A204.1 (cell line): ENCODE data around the gene MUCL3.
"Not testable (repeated sequence)": the region's sequence is repeated elsewhere in the genome, so short reads cannot be mapped to it uniquely, and the experiment has no call there.

Experiments used
- FAIRE-seq: peaks from 2 replicates; lab custom pipeline; 2012; peaks lifted over from hg19 to GRCh38; lab: Jason Lieb, UNC

MUCL3 gene, protein sequence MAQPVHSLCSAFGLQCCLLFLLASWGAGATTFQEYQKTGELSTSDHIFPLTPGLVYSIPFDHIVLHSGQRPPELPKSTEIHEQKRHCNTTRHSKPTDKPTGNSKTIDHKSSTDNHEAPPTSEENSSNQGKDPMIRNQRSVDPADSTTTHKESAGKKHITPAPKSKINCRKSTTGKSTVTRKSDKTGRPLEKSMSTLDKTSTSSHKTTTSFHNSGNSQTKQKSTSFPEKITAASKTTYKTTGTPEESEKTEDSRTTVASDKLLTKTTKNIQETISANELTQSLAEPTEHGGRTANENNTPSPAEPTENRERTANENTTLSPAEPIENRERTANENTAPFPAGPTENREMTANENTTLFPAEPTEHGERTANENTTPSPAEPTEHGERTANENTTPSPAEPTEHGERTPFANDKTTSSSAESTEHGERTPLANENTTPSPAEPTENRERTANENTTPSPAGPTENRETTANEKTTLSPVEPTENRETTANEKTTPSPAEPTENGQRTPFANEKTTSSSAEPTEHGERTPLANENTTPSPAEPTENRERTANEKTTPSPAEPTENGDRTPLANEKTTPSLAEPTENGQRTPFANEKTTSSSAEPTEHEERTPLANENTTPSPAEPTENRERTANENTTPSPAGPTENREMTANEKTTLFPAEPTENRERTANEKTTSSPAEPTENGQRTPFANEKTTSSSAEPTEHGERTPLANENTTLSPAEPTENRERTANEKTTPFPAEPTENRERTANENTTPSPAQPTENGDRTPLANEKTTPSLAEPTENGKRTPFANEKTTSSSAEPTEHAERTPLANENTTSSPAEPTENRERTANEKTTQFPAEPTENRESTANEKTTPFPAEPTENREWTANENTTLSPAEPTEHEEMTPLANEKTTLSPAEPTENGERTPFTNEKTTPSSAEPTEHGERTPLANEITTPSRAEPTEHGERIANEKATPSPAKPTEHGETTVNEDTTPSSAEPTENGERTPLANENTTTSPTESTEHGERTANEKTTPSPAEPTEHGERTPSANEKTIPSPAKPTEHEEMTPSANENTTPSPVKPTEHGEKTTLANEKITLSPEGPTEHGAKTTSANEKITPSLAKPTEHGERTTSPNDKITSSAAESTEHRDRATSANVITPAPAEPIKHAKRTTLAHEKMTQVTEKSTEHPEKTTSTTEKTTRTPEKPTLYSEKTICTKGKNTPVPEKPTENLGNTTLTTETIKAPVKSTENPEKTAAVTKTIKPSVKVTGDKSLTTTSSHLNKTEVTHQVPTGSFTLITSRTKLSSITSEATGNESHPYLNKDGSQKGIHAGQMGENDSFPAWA (N-terminal part only)

DNA sequence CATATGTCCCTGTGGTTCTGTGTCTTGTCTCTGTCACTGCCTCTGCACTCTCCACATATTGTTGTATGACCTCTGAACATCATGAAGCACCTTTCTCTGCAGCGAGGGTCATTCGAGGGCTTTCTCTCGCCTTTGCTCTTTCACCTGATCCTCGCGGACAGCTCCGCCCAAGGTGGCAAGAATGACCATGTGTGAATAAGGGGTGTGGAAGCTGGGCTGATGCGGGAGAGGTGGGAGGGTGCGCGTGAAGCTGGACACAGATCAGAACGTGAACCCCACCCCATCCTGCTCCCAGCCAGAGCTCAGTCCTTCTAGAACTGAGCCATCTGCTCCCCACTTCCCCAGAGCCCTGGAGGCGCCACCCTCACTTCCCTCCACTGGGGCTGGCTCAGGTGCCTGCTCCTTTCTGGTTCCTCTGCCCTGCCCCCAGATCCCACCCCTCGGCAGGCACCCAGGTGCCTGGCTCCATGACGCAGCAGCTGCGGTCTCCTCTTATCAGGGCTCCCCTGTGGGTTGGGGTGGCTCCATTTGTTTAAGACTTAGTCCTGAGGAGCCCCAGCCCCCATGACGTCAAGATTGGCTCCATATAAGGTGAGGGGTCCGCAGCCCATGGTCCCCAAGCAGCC, at the start of gene MUCL3:
TSS of gene MUCL3 (plus strand) at position 613 of the 626 bp plus-strand sequence. CDS start 27 bp downstream, outside the sequence.
- no peak for FAIRE-seq

DNA sequence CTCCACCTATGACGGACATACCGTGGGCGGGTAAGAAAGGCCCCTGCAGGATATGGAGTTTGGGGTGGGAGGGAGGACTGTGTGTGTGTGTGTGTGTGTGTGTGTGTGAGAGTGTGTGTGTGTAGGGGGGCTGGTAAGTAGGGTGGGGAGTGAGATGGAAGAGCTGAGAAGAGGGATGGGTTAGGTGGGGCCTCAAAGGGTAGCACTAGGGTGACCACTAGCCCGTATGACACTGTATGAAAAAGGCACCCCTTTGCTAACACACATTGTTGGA, 49.4 kb upstream of the MUCL3 start:
- no peak for FAIRE-seq

DNA sequence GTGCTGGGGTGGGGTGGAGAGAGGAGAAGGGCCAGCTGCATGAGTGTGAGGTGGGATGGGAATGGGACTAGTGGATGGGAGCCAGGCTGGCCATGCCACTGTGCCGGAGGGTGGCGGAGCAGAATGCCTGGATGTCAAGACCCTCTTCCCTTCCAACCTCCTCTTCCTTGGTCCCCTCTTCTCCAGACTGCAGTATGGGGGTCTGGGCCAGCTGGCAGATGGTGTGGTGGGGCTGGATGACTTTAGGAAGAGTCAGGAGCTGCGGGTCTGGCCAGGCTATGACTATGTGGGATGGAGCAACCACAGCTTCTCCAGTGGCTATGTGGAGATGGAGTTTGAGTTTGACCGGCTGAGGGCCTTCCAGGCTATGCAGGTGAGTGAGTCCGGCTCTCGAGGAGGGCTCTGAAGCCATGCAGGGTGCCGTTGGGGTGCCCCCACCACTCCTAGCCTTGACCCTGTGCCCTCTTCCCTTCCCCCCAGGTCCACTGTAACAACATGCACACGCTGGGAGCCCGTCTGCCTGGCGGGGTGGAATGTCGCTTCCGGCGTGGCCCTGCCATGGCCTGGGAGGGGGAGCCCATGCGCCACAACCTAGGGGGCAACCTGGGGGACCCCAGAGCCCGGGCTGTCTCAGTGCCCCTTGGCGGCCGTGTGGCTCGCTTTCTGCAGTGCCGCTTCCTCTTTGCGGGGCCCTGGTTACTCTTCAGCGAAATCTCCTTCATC, 48.8 kb upstream of the MUCL3 start:
- no peak for FAIRE-seq

DNA sequence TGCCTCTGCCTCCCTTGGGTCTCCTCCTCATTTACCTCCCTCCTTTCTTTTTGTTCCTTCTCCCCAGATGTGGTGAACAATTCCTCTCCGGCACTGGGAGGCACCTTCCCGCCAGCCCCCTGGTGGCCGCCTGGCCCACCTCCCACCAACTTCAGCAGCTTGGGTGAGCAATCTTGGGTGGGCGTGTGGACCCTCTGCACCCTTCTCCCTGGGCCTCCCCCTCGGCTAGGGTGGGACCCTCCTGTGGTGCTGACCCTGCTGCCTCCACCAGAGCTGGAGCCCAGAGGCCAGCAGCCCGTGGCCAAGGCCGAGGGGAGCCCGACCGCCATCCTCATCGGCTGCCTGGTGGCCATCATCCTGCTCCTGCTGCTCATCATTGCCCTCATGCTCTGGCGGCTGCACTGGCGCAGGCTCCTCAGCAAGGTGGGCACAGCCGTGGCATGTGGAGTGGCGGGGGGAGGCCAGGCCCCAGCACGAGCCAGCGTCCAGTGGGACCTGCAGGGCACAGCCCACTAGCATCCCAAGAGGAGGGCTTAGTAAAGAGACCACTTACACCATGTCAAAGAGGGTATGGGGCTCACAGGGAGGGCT, 47.7 kb upstream of the MUCL3 start:
- FAIRE-seq, result no peak

DNA sequence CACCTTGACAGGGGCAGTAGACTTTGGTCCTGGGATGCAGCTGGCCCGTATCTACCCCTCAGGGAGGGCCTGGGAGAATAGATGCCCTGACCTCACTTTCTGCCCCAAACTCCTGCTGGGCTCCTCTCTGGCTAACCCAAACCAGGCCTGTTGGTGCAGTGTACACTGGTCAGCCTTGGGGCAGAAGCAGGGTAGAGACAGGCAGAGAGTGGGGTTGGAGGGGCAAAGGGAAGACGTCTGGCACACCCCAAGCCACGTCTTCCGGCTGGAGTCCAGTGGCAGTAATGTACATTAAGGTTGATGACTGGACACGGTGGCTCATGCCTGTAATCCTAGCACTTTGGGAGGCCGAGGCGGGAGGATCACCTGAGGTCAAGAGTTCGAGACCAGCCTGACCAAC, 47.1 kb upstream of the MUCL3 start:
- no peak for FAIRE-seq

DNA sequence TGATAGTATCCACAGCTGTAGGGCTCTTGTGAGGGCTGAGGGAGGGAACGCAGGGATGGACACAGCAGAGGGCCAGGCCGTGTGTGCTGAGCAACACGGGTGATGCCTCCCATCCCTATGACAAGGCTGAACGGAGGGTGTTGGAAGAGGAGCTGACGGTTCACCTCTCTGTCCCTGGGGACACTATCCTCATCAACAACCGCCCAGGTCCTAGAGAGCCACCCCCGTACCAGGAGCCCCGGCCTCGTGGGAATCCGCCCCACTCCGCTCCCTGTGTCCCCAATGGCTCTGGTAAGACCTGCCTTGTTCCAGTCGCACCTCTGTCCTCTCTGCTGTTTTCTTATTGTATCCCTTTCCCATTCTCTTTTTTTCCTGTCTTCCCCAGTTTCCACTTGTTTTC, 46.4 kb upstream of the MUCL3 start:
- no peak for FAIRE-seq

DNA sequence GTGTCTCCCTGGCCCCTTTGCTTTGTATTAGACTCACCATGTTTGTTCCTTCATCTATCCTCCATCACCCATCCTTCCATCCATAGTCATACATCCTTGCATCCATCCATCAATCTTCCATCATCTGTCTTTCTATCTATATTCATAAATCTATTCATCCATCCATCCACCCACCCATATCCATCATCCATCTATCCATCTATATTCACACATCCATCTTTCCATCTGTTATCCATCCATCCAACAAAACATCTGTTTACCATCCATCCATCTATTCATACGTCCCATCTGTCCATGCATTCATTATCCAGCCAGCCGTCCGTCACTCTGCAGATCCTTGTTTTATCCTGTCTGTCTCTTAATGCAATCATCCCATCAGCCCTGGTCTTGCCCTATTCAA, 45.8 kb upstream of the MUCL3 start:
- FAIRE-seq, result no peak

DNA sequence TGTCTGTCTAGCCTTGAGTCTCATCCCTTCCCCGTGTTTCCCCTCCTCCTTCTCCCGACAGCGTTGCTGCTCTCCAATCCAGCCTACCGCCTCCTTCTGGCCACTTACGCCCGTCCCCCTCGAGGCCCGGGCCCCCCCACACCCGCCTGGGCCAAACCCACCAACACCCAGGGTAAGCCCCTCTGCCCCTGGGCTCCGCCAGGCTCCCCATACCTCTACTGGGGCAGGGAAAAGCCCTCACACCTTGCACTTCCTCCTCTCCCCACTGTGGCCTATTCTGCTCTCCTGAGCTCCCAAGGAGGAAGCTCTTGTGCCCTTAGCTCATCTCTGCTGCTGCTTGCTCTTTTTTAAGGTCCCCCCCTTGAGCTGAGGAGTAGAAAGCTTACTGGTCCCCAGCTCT, 45.4 kb upstream of the MUCL3 start:
- no peak for FAIRE-seq

DNA sequence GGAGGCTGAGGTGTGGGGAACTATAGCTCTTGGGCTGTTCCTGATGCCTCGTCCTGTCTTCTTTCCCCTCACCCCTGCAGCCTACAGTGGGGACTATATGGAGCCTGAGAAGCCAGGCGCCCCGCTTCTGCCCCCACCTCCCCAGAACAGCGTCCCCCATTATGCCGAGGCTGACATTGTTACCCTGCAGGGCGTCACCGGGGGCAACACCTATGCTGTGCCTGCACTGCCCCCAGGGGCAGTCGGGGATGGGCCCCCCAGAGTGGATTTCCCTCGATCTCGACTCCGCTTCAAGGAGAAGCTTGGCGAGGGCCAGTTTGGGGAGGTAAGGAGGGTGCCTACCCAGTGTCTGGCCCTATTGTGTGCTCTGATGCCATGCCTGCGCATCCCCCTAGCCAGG, 44.2 kb upstream of the MUCL3 start:
- no peak for FAIRE-seq

DNA sequence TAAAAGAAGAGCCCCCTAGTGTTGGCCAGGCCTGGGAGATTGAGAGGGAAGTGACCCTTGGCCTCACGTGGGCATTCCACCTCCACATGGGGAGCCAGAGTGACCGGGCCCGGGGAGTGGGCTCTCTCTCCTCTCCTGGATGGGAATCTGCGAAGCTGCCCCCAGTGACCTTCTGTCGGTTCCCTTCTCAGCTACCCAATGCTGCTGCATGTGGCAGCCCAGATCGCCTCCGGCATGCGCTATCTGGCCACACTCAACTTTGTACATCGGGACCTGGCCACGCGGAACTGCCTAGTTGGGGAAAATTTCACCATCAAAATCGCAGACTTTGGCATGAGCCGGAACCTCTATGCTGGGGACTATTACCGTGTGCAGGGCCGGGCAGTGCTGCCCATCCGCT, 42.9 kb upstream of the MUCL3 start:
- no peak for FAIRE-seq

DNA sequence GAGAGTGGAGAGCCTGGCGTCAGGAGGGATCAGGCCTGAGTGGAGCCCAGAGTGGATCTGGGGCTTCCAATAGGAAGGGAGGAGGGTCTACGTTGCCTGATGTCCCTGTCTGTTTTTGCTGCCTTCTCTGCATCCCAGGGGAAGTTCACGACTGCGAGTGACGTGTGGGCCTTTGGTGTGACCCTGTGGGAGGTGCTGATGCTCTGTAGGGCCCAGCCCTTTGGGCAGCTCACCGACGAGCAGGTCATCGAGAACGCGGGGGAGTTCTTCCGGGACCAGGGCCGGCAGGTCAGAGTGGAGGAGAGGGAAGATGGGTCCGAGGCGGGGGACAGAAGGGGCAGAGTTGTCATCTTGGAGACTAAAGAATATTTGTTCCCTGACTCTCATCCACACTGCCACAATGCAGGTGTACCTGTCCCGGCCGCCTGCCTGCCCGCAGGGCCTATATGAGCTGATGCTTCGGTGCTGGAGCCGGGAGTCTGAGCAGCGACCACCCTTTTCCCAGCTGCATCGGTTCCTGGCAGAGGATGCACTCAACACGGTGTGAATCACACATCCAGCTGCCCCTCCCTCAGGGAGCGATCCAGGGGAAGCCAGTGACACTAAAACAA, 41.9 kb upstream of the MUCL3 start:
- no peak for FAIRE-seq

DNA sequence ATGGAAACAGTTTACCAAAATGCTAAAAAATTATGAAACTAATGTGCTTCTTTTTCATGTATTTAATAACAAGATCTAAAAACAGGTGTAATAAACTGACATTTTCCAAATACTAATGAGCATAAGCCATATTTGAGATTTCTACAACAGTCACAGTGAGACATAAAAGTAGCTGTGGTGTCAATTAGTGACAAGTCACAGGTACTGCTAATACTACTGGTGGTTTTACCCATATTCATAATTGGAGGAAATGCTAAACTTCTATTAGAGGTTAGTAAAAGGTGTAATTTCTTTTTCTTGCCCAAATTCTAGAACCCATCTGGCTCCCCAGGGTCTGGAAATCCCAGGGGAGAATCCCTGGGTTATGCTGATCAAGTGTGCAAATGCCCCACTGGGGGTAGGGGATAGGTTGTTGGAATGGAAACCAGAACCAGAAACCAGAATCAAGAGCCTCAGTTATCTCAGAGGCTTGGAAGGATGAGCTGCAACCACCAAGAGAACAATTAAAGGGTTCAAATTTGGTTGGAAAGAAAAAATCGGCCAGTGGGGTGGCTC, 39.8 kb upstream of the MUCL3 start:
- no peak for FAIRE-seq

DNA sequence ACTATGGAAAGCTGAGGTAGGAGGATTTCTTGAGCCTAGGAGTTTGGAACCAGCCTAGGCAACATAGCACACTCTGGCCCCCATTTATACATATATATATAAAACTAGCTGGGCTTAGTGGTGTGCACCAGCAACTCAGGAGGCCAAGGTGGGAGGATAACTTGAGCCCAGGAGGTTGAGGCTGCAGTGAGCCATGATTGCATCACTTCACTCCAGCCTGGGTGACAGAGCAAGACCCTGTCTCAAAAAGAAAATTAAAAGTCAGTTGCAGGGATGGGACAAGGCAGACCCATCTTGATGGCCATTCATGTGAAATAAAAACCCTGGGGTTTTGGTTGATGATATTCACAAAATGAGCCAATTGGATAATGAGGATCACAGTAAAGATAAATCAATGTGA, 39.3 kb upstream of the MUCL3 start:
- FAIRE-seq, result no peak

DNA sequence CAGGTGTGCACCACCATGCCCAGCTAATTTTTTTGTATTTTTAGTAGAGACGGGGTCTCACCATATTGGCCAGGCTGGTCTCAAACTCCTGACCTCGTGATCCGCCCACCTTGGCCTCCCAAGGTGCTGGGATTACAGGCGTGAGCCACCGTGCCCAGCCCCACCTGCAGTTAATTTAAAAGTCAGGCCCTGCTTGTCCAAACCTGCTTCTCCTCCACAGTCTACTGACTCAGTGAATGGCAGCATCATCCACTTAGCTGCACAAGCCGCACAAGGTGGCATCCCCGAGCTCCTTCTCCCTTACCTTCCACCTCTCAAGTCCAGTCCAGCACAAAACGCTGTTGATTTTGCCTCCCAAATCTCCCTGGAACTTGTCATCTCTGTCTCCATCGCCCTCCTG, 38.6 kb upstream of the MUCL3 start:
- not testable (repeated sequence) for FAIRE-seq

DNA sequence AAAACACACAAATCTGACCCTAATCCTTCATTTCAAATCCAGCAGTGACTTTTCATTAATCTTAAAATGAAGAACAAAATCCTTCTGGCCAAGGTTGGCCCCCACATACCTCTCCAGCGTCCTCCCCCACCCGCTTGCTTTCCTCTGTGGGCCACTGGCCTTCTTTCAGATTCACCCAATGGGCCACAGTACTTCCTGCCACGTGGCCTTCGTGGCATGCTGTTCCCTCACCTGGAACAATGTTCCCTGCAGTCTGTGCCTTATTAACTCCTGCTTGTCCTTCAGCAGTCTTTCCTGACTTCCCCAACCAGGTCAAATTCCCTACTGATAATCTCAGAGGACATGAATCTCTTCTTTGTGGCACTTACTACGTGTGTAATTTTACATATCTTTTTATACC, 38.1 kb upstream of the MUCL3 start:
- FAIRE-seq, result no peak

DNA sequence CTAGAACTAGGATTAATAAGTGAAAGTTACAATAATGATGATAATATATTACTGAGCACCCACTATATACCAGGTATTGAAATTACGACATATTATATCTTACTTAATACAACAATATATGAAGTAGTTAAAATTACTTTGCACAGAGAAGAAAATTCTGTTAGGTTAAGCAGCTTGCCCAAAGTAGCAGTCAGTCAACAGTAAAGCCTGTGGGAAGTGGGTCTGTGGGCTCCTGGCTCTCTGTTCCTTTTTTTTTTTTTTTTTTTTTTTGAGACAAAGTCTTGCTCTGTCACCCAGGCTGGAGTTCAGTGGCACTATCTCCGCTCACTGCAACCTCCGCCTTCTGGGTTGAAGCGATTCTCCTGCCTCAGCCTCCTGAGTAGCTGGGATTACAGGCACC, 37.5 kb upstream of the MUCL3 start:
- FAIRE-seq, result no peak

DNA sequence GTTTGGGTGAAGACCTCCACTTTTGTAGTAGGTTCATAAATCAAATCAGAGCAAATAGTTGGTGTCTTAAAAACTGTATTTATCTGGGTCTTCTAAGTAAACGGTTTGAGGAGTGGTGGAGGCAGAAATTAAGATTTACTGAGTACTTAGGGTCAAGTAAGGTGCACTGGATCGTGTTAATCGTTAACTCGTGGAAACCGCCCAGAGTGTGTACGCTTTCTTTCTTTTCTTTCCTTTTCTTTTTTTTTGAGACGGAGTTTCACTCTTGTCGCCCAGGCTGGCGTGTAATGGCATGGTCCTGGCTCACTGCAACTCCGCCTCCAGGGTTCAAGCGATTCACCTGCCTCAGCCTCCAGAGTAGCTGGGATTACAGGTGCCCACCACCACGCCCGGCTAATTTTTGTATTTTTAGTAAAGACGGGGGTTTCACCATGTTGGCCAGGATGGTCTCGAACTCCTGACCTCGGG, 33.4 kb upstream of the MUCL3 start:
- FAIRE-seq, result not testable (repeated sequence)

DNA sequence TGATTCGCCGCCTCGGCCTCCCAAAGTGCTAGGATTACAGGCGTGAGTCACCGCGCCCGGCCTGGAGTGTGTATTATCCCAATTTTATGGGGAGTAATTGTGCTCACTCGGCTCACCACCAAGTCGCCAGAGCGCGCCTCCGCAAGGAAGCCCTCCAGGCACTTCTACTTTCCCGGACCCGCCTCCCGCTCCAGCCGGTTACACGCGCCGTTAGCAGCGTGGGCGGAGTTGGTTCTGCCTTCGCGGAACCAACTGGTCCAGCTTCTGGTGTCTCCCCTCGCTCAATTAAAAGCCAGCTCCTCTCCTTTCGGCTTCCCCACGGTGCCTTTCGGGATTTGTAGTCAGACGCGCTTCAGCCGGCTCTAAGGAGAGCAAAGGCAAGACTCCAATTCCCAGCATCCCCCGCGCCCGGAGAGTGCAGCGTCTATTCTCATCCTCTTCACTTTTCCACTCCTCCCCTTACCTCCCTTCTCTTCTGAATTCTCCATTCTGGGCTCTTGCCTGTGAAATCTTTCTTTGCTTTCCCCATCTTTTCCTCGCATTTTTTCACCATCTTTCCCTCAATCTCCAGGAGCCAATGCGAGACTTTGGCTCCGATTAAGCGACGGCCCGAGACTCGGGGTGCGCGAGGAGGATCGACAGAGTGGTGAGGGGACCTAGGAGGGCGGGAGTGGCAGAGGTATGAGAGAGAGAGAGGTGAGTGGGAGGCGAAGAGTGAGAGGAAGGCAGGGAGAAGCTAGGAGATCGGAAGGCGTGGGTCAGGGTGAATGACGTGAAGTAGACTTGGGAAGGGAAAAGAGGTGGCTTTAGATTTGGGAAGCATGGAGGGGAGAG, 32.8 kb upstream of the MUCL3 start, which contains the start of gene GTF2H4:
TSS of gene GTF2H4 (plus strand) at position 450 of the 834 bp plus-strand sequence.
- peak; percentile 74 for FAIRE-seq

DNA sequence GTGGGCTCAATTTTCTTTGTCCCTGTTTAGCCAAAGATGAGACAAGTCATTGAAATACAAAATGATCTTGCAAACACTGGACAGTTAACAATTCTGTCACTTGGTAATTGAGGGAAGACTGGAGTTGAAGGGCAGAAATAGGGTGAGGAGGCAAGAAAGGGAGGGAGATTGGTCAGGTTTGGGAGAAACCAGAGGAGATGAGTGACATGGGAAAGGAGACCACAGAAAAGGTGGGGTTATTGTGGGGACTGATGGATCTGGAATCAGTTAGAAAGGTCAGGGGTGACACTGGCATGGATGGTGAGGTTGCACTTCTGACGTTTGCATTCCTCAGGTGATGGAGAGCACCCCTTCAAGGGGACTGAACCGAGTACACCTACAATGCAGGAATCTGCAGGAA, 32.1 kb upstream of the MUCL3 start:
- FAIRE-seq, result no peak
